GM18499 (cell line): ENCODE measurements around the gene MRNIP.

Source experiments
- ATAC-seq: cut with Tn5 transposase; IDR thresholded peaks from one replicate; pipeline ENCODE4 v1.9.1; 2021; ENCODE audit warnings: moderate number of reproducible peaks; ENCODE audit not compliant: insufficient read depth, unreplicated experiment

MRNIP gene

GRCh38 chr5:179812135-179812825, 46.3 kb downstream of the MRNIP start:
- ATAC-seq: no peak

DNA sequence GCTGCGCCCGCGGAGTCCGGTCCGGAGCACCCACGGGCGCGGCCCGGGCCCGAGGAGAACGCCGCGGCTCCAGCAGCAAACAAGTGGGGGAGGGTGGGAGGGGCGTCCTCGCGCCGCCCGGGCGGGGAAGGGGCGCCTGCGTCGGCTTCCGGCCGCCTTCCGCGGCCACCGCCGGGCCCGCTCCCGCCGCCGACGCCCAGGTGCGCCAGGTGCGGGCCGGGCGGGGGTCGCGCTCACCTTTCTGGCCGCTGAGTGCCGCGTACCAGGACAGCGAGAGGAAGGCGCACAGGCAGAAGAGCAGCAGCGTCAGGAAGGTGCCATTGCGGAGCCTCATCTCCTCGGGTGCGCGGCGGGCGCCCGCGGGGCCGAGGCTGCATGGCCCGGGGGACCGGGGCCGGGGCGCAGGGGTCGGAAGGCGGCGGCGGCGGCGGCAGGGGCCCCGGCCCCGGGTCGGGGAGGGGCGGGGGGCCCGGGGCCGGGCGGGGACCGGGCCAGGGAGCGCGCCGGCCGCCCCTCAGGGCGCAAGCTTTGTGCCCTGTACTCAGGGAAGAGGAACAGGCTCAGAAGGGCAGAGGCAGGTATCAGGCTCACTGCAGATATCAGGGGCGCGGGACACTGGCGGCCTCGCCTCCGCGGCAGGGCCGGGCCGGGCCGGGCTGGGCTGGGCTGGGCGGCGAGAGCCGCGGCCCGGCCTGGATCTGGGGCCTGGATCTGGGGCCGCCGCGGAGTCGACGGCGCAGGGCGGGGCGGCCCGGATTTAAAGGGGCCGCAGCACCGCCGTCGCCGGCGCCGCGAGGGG, 52.2 kb downstream of the MRNIP start, which contains the start of gene MGAT4B:
Gene MGAT4B (minus strand): TSS at position 617 of the 799 bp plus-strand sequence. CDS start 283 bp downstream, at position 334.
- ATAC-seq: no peak

DNA sequence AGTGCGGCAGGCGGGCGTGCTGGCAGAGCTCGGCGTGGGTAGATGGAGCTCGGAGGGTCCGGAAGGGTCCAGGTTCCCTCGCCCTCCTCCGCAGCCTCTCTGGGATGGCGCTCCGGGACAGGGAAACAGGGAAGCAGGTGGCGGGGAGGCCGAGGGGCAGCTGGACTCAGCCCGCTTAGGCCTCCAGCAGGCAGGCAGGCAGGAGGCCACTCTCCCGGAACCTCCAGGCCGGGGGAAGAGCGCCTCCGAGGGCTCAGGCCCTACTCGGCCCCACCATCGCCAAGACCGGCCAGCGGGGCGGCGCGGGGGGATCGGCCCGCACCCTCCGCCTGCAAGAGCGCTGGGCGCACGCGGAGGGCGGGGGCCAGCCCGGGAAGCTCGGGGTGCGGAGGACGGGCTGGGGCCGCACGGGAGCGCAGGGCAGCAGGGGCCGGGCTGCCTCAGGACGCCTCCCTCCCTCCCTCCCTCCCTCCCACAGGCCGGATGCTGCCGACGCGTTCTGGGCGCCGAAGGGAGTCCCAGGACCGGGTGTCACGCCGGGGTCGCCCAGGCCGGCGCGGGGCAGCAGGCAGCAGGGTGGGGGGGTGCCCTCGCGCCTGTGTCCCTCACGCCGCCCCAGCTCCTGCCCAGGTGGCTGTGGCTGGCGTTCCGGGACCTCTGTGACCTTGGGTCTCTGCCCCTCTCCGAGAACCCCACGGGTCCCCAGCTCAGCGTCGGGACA, 52.9 kb downstream of the MRNIP start:
- no peak for ATAC-seq

DNA sequence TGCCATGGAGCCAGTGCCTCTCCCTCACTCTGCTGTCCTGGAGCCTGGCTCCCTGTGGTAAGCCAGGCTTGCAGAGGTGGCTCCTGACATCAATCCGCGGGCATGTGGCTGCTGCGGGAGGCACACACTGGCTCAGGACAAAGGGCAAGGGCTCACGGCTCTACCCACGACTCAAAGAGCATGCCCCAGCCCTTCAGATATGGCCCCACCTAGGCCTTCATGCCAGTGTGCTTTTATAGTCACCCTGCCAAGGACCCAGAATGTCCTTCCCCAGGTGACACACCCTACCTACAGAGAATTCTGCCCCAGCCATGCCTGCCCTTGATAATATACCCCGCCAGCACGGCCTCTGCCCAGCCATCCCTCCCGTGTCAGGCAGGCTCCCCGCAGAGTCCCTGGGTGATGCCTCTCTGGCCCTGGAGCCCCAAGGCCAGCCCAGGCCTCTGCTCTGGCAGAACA, 53.5 kb downstream of the MRNIP start:
- ATAC-seq: no peak

- no peak for ATAC-seq
These were observed 54.1 kb downstream of the MRNIP start for GRCh38 chr5:179804555-179804947.

- no peak for ATAC-seq
These were observed 54.7 kb downstream of the MRNIP start for GRCh38 chr5:179803651-179804554.

GRCh38 chr5:179802950-179803562, 55.6 kb downstream of the MRNIP start:
- ATAC-seq: no peak

DNA sequence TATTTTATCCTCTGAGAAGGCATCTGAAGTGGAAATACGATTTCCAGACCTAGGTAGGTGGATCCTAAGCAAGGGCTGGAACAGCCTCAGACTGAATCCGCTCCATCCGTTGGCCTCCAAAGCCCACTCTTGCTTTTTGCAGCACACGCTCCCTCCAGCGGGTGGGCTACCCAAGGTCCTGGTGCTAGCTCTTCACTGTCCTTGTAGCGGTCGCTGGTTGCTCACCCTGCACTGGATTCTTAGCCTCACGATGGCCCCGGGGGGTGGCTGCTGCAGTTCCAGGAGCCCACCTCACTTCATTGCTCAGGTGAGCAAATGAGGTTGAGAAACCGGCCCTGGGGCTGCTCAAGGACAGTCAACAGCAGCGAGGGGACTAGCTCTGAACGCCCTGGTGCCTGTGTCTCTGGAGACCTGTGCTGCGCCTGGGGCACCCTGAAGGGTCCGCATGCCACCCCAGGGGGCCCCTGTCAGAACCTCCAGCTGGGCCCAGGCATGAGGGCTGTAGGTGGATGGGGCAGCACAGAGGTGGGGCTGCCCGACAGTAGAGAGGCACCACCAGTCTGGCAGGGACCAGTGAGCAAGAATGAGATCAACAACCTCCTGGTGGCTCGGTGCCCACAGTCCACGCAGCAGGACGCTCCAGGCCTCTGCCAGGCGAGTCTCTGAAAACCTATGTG, 56.3 kb downstream of the MRNIP start:
- ATAC-seq: no peak

DNA sequence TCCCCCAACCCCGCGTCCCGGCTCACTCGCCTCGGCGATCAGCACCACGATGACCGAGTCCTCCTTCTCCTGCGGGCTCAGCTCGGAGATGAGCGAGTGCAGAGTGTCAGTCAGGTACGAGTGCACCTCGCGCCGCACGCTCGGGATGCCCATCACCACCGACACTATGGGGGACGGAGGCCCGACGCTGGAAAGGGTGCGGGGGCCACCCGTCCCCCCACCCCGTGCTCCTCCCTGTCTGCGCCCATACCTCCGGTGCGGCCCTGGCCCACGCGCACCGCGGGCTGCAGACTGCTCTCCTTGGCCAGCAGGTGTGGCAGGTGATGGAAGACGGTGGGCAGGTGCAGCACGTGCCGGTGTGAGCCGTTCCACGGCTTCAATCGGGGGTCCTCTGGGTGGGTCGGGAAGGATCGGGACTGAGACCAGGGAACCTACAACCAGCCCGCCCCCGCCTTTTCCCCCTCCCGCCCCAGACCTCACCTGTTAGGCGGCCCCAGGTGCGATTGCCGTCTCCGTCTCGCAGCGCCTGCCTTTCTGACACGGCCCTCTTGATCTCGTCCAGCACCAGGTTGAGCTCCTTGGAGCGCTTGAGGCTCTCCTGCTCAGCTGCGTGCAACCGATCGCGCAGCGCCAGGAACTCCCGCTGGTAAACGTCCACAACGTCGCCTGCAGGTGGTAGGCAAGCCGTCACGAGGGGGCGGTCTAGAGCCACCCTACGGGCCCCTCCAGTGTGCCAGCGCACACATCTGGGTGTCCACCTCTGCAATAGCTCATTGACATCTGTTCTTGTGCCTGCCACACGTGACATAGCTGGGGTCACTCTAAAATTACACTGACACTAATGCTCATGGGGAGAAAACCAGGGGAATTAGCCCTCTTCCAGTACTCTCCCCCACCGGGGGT, 57.1 kb downstream of the MRNIP start:
- ATAC-seq: no peak

DNA sequence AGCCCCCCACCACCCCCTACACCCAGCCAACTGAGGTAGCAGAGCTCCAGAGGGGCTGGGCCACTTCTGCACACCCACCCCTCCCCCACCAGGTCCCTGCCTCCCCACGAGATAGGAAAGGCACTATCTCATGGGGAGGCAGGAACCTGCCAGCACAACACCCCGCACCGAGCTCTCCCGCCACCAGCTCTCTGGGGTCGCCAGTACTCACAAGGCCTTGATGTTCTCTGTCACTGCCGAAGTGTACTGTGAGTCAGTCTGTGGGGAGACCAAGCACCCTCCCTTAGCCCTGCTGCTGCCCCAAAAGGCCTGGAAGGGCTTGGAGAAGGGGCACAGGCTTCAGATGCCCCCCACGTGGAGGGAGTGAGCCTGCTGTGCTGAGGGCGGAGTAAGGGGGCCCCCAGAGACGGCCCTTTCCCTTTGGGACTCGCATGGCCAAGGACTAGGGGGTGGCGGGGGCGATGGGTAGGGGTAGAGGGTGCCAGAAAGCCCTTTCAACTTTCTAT, 57.9 kb downstream of the MRNIP start:
- no peak for ATAC-seq

GRCh38 chr5:179800071-179800695, 58.4 kb downstream of the MRNIP start:
- no peak for ATAC-seq

- ATAC-seq: no peak
These were observed 59.0 kb downstream of the MRNIP start for GRCh38 chr5:179799644-179799973.

DNA sequence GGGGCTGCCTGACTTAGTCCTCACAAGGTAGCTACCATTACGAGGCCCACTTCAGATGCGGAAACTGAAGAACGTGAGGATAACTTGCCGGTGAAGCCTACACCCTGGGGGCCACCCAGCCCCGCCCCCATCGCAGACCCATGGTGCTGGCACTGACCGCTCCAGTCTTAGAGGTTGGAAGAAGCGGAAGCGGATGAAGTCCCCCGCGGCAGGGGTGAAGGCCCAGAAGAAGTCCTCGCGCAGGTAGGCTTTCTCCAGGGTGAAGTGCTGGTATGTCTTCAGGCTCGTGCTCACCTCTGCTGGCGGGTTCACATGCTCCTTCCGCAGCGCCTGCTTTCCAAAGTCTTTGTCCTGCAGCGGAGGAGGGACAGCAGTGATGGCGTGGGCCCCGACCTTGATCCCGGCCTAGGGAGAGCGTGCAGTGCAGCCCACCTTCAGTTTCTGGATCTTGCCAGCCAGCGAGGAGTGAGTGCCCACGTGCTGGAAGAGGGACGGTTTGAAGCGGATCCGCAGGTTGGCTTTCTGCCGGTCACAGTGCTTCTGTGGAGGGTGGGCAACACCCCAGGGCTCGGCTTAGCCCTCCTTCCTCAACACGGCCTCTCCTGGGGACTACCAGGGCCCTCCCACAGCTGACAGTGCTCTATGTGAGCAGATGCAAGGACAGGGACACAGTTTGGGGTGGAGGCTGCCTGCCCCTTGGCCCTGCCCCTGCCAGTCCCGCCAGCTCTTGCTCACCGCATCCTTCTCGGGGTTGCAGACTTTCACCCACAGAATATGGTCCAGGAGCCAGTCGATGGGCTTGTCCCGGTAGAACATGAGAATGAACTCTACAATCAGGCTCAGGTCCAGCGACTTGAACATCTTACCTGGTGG, 59.6 kb downstream of the MRNIP start:
- no peak for ATAC-seq

DNA sequence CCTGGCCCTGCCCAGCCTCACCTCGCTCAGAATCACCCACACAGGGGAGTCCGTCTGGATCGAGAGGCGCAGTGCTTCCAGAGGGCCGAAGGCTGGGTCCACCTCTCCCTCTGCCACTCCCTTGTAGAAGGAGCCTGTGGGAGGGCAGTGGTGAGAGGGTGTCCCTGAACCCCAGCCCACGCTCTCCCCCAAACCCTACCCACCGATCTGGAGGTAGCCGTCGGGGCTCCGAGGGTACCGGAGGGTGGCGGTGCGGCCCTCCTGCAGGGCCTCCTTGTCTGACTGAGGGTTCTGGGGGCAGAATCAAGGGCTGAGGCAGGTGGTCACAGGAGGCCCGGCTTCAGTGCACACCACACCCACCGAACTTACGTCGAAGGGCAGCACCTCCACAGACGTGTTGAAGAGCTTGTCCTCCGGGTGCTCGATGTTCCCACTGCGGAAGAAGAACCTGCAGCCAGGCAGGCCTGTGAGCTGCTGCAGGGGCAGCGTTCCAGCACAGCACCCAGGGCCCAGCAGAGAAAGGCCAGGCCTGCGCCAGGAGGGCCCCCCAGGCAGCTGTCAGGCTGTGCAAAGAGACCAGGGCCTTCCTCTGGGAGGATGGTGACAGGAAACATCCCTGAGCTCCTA, 60.4 kb downstream of the MRNIP start:
- no peak for ATAC-seq

GRCh38 chr5:179797741-179798140, 60.9 kb downstream of the MRNIP start:
- no peak for ATAC-seq
